ENCODE data around the gene PNPLA1. TPM values are rescaled to one million over a fixed set of nuclear protein-coding genes. Genes with fewer than 3 reads are reported as not detected.
A peak's percentile ranks its signal among the peaks of the same experiment; 100 is the strongest.

PNPLA1 gene, protein sequence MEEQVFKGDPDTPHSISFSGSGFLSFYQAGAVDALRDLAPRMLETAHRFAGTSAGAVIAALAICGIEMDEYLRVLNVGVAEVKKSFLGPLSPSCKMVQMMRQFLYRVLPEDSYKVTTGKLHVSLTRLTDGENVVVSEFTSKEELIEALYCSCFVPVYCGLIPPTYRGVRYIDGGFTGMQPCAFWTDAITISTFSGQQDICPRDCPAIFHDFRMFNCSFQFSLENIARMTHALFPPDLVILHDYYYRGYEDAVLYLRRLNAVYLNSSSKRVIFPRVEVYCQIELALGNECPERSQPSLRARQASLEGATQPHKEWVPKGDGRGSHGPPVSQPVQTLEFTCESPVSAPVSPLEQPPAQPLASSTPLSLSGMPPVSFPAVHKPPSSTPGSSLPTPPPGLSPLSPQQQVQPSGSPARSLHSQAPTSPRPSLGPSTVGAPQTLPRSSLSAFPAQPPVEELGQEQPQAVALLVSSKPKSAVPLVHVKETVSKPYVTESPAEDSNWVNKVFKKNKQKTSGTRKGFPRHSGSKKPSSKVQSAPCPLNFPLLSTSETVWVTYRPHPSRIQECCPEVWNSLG
- total RNA-seq = not detected in 2 replicates
- not detected in 2 replicates for polyA plus RNA-seq

GRCh38 chr6:36269834-36270705 lies at the start of gene PNPLA1:
Gene PNPLA1 (plus strand): TSS chr6:36270060. CDS start chr6:36270460, 400 bp downstream.
- TF ChIP-seq, protein P1, sequence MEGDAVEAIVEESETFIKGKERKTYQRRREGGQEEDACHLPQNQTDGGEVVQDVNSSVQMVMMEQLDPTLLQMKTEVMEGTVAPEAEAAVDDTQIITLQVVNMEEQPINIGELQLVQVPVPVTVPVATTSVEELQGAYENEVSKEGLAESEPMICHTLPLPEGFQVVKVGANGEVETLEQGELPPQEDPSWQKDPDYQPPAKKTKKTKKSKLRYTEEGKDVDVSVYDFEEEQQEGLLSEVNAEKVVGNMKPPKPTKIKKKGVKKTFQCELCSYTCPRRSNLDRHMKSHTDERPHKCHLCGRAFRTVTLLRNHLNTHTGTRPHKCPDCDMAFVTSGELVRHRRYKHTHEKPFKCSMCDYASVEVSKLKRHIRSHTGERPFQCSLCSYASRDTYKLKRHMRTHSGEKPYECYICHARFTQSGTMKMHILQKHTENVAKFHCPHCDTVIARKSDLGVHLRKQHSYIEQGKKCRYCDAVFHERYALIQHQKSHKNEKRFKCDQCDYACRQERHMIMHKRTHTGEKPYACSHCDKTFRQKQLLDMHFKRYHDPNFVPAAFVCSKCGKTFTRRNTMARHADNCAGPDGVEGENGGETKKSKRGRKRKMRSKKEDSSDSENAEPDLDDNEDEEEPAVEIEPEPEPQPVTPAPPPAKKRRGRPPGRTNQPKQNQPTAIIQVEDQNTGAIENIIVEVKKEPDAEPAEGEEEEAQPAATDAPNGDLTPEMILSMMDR (IDR thresholded peaks at IDR 0.05; ENCODE audit: low read depth, low read length) = no peak
- H3K27ac ChIP-seq = no peak within 1 kb of the TSS
- H3K27me3 ChIP-seq = no peaks in the 10 kb centered on the region
- no peaks in the 10 kb centered on the region for H3K4me1 ChIP-seq (ENCODE audit: low read depth)
- no peak for DNase-seq (ENCODE audit: low read depth in 1 of 2, low spot score in 1 of 2)
- no peak within 1 kb of the TSS for H3K4me3 ChIP-seq
- no peaks in the 10 kb centered on the region for H3K9me3 ChIP-seq (ENCODE audit: low read depth)
- H3K36me3 ChIP-seq = no peaks in the 10 kb centered on the region

DNA sequence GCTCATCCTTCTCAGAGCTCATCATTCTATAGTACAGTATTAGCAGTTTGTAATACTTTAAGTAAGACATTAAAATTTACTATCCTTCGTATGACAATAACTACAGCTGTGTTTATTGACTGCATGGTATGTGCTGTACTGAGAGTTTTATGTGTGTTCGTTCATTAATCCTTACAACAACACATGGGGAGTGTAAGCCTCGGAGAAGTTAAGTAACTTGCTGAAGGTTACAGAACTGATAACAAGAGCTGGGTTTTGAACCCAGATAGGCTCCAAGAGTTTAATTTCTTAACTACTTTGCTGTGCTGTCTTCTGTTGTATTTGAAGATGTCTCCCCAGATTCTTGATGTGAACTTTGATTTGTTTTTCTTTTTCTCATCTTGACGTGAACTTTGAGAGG lies 49.6 kb upstream of the PNPLA1 start:
- no peaks in the 10 kb centered on the region for H3K27me3 ChIP-seq
- DNase-seq (ENCODE audit: low read depth in 1 of 2, low spot score in 1 of 2) = no peak
- TF ChIP-seq, protein P1 (IDR thresholded peaks at IDR 0.05; ENCODE audit: low read depth, low read length) = no peak
- peaks cover 9% of the 10 kb centered on the region for H3K4me1 ChIP-seq (ENCODE audit: low read depth)
- no peak overlapping the region for H3K4me3 ChIP-seq
- H3K27ac ChIP-seq = no peak overlapping the region
- peaks cover 54% of the 10 kb centered on the region for H3K36me3 ChIP-seq
- H3K9me3 ChIP-seq (ENCODE audit: low read depth) = no peaks in the 10 kb centered on the region

- Histone ChIP-seq H3K4me1 (ENCODE audit: low read depth) (peaks cover 17% of the 10 kb centered on the region), H3K27ac (no peak overlapping the region), H3K27me3 (no peaks in the 10 kb centered on the region), H3K36me3 (peaks cover 46% of the 10 kb centered on the region), H3K4me3 (no peak overlapping the region), H3K9me3 (ENCODE audit: low read depth) (no peaks in the 10 kb centered on the region)
- no peak for DNase-seq (ENCODE audit: low read depth in 1 of 2, low spot score in 1 of 2)
- TF ChIP-seq, protein P1 (IDR thresholded peaks at IDR 0.05; ENCODE audit: low read depth, low read length) = no peak
Measured at GRCh38 chr6:36221674-36222073, 48.2 kb upstream of the PNPLA1 start.

- Histone ChIP-seq H3K27me3 (no peaks in the 10 kb centered on the region), H3K4me3 (no peak overlapping the region), H3K4me1 (ENCODE audit: low read depth) (peaks cover 8% of the 10 kb centered on the region), H3K9me3 (ENCODE audit: low read depth) (no peaks in the 10 kb centered on the region), H3K27ac (no peak overlapping the region), H3K36me3 (peaks cover 58% of the 10 kb centered on the region)
- no peak for DNase-seq (ENCODE audit: low read depth in 1 of 2, low spot score in 1 of 2)
- TF ChIP-seq, protein P1 (IDR thresholded peaks at IDR 0.05; ENCODE audit: low read depth, low read length) = no peak
Measured at GRCh38 chr6:36222924-36223323, 46.9 kb upstream of the PNPLA1 start.

GRCh38 chr6:36223706-36224105 lies 46.2 kb upstream of the PNPLA1 start:
- Histone ChIP-seq H3K27me3 (no peaks in the 10 kb centered on the region), H3K27ac (no peak overlapping the region), H3K4me1 (ENCODE audit: low read depth) (peaks cover 8% of the 10 kb centered on the region), H3K4me3 (no peak overlapping the region), H3K9me3 (ENCODE audit: low read depth) (no peaks in the 10 kb centered on the region), H3K36me3 (peaks cover 56% of the 10 kb centered on the region)
- DNase-seq (ENCODE audit: low read depth in 1 of 2, low spot score in 1 of 2) = peak in 1 of 2 donors; percentile 22
- TF ChIP-seq, protein P1 (IDR thresholded peaks at IDR 0.05; ENCODE audit: low read depth, low read length) = no peak
